HepG2 (cell line): Measurements from ENCODE around the gene AGBL2. TPM values are rescaled to one million over a fixed set of nuclear protein-coding genes. Genes with fewer than 3 reads are reported as not detected.

Experiments
- ELF1 ChIP-seq: sonication (generic); formaldehyde crosslinking; IDR thresholded peaks from 2 replicates; pipeline ENCODE4 v1.4.0; 2020; ENCODE audit warnings: missing genetic modification reagents
- KIAA2018 ChIP-seq: sonication (generic); formaldehyde crosslinking; IDR thresholded peaks from 2 replicates; pipeline ENCODE4 v1.5.0; 2020; ENCODE audit warnings: mild to moderate bottlenecking, missing genetic modification reagents, borderline replicate concordance
- MATR3 ChIP-seq: sonication (generic); formaldehyde crosslinking; IDR thresholded peaks from 2 replicates; pipeline ENCODE4 v1.4.0; 2020; ENCODE audit warnings: missing genetic modification reagents
- NFATC3 ChIP-seq: sonication (generic); formaldehyde crosslinking; IDR thresholded peaks from 2 replicates; pipeline ENCODE4 v1.5.1; 2020; ENCODE audit warnings: mild to moderate bottlenecking, missing genetic modification reagents
- PITX1 ChIP-seq: sonication (generic); formaldehyde crosslinking; IDR thresholded peaks from 2 replicates; pipeline ENCODE4 v1.5.1; 2020; ENCODE audit warnings: mild to moderate bottlenecking, missing genetic modification reagents
- SIN3B ChIP-seq: fragments of 150-350 bp; IDR thresholded peaks from 2 replicates; pipeline ENCODE4 v1.6.1; 2014; ENCODE audit warnings: low read length
- TCF12 ChIP-seq, 2 experiments: fragments of 450-650 bp in 1 of 2; sonication (generic) in 1 of 2; formaldehyde crosslinking in 1 of 2; IDR thresholded peaks; 2 replicates each; pipeline versions ENCODE4 v1.6.1 to v1.8.0; 2017 to 2022; ENCODE audit warnings: antibody characterized with exemption in 1 of 2, mild to moderate bottlenecking in 1 of 2, missing genetic modification reagents in 1 of 2, moderate library complexity in 1 of 2
- TFDP2 ChIP-seq: sonication (generic); formaldehyde crosslinking; IDR thresholded peaks from 2 replicates; pipeline ENCODE4 v1.4.0; 2020; ENCODE audit warnings: missing genetic modification reagents
- ZNF138 ChIP-seq: sonication (generic); formaldehyde crosslinking; IDR thresholded peaks from 2 replicates; pipeline ENCODE4 v1.5.0; 2020; ENCODE audit warnings: mild to moderate bottlenecking, low read depth, missing genetic modification reagents
- ZNF274 ChIP-seq: sonication (generic); formaldehyde crosslinking; IDR thresholded peaks from 2 replicates; pipeline ENCODE4 v1.5.1; 2020; ENCODE audit warnings: mild to moderate bottlenecking, missing genetic modification reagents
- ZNF430 ChIP-seq: sonication (generic); formaldehyde crosslinking; IDR thresholded peaks from 2 replicates; pipeline ENCODE4 v1.9.0; 2021; ENCODE audit warnings: mild to moderate bottlenecking, missing genetic modification reagents
- ZNF724P ChIP-seq: sonication (generic); formaldehyde crosslinking; IDR thresholded peaks from 2 replicates; pipeline ENCODE4 v1.8.0; 2022; ENCODE audit warnings: missing genetic modification reagents, borderline replicate concordance
- ZNF841 ChIP-seq: sonication (generic); formaldehyde crosslinking; IDR thresholded peaks from 2 replicates; pipeline ENCODE4 v1.8.1; 2023; ENCODE audit warnings: missing genetic modification reagents, borderline replicate concordance
- polyA plus RNA-seq, 8 experiments: library from polyadenylated mRNA; depleted of rRNA in 3 of 8; stranded (reverse) in 7 of 8; unstranded in 1 of 8; fragments of >200 nt; fragmentation: Illumina TruSeq in 4 of 8; extraction: Trizol in 4 of 8; gene quantifications; 2 replicates each; pipeline versions ENCODE4 v1.2.1 to v1.2.3, GENCODE V29; 2011 to 2016; ENCODE audit warnings: low read depth in 4 of 8, missing spikeins in 1 of 8, mixed read lengths in 1 of 8; ENCODE audit not compliant: insufficient read depth in 1 of 8
- total RNA-seq, 5 experiments: library from RNA; depleted of rRNA; stranded (reverse); fragments of >200 nt; fragmentation: Illumina TruSeq; extraction: Trizol; gene quantifications; 2 replicates each; pipeline ENCODE4 v1.2.3, GENCODE V29; 2016; ENCODE audit warnings: low read depth in 1 of 5
- TF ChIP-seq, protein P1 (sequence below): sonication (generic); formaldehyde crosslinking; IDR thresholded peaks from 2 replicates; pipeline ENCODE4 v1.4.0; 2020; ENCODE audit warnings: missing genetic modification reagents, borderline replicate concordance

Gene AGBL2
- total and polyA plus RNA-seq, 2 of the 13 experiments (the other 11 are each of a cell fraction or from before 2014, with no cell fraction given) = 1.6 to 5.7 TPM

DNA sequence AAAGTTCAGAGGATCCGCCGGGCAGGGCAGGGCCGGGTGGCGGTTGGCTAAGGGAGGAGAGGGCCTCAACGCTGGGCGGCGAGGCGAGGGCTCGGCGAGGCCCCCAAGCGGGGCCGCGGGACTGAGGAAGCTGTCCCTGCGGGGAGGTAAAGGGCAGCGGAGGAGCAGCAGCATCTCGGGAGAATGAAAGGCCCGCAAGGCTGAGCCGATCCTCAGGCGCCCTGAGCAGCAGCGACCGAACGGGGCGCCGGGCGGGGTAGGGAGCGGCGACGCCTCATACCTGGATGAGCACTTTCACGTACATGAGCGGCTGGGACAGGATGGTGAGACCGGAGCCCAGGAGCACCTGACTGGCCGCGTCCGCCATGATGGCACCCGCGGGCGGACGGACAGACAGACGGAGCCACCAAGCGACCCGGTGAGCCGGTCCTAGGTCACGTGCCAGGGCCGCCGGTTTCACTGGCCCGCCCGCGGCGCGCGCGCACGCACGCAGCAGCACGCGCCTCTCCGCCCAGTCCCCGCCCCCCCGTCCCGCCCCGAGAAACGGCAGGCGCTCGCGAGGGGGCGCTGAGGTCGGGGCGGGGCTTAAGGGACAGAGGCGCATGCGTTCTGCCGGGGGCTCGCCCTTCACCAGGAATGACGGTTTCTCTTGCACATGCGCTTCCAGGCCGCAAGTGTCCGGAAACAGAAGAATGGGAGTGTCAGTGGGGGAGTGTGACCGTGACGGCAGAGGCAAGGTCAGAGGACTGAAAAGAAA lies 72.9 kb downstream of the AGBL2 start, which contains the start of gene MTCH2 (continued):
- TF ChIP-seq KIAA2018 (CRISPR knock-in tag) (no peak), ZNF724P (peak; percentile 94), ZNF841 (no peak), PITX1 (CRISPR knock-in tag) (0 out of 2 replicates have a peak, but pooled peaks have one; percentile 45), ZNF274 (CRISPR knock-in tag) (peak; percentile 95), ELF1 (CRISPR knock-in tag) (peak; percentile 76), NFATC3 (CRISPR knock-in tag) (no peak), TCF12 (IDR thresholded peaks at IDR 0.05) (no peak), TCF12 (CRISPR knock-in tag; IDR thresholded peaks at IDR 0.05) (no peak; the same call in 1 of the 2 replicates), MATR3 (CRISPR knock-in tag) (no peak), TFDP2 (peak; percentile 86), ZNF430 (0 out of 2 replicates have a peak, but pooled peaks have one; percentile 18), ZNF138 (peak; percentile 87), SIN3B (no peak)
- TF ChIP-seq, protein P1, sequence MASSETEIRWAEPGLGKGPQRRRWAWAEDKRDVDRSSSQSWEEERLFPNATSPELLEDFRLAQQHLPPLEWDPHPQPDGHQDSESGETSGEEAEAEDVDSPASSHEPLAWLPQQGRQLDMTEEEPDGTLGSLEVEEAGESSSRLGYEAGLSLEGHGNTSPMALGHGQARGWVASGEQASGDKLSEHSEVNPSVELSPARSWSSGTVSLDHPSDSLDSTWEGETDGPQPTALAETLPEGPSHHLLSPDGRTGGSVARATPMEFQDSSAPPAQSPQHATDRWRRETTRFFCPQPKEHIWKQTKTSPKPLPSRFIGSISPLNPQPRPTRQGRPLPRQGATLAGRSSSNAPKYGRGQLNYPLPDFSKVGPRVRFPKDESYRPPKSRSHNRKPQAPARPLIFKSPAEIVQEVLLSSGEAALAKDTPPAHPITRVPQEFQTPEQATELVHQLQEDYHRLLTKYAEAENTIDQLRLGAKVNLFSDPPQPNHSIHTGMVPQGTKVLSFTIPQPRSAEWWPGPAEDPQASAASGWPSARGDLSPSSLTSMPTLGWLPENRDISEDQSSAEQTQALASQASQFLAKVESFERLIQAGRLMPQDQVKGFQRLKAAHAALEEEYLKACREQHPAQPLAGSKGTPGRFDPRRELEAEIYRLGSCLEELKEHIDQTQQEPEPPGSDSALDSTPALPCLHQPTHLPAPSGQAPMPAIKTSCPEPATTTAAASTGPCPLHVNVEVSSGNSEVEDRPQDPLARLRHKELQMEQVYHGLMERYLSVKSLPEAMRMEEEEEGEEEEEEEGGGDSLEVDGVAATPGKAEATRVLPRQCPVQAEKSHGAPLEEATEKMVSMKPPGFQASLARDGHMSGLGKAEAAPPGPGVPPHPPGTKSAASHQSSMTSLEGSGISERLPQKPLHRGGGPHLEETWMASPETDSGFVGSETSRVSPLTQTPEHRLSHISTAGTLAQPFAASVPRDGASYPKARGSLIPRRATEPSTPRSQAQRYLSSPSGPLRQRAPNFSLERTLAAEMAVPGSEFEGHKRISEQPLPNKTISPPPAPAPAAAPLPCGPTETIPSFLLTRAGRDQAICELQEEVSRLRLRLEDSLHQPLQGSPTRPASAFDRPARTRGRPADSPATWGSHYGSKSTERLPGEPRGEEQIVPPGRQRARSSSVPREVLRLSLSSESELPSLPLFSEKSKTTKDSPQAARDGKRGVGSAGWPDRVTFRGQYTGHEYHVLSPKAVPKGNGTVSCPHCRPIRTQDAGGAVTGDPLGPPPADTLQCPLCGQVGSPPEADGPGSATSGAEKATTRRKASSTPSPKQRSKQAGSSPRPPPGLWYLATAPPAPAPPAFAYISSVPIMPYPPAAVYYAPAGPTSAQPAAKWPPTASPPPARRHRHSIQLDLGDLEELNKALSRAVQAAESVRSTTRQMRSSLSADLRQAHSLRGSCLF = 0 out of 2 replicates have a peak, but pooled peaks have one; percentile 38
